IMR-90 (cell line): Measurements from ENCODE around the gene MKRN2OS. TPM values are rescaled to one million over a fixed set of nuclear protein-coding genes. Genes with fewer than 3 reads are reported as not detected.

Experiments
- ATAC-seq: fragments of 200-7000 bp; cut with Tn5 transposase; 2 replicates; pipeline ENCODE4 v1.9.1; 2020; ENCODE audit warnings: low read depth, mild to moderate bottlenecking, moderate library complexity
- BruUV-seq: library from RNA; stranded (reverse); fragments of 400-500 nt; replicated peaks from 2 replicates; lab custom pipeline; 2021; lab: Mats Ljungman, UMichigan
- CTCF ChIA-PET: fragments of 300-600 bp; formaldehyde crosslinking; extraction: SDS; loops from one replicate; lab custom pipeline; 2021; ENCODE audit warnings: antibody characterized with exemption; lab: Yijun Ruan, JAX
- POLR2A ChIA-PET: fragments of 300-600 bp; sonication (Branson Sonifier 250); formaldehyde crosslinking; loops from one replicate; lab custom pipeline; 2022; ENCODE audit warnings: antibody characterized with exemption; ENCODE audit not compliant: unreplicated experiment; lab: Charles Lee
- DNase-seq: peaks from one replicate; pipeline ENCODE4 v3.0.0; 2013
- H2AFZ ChIP-seq: replicated peaks from 2 replicates; pipeline ENCODE3; 2013; ENCODE audit warnings: low read length, mild to moderate bottlenecking; ENCODE audit not compliant: poor library complexity
- H2AK5ac ChIP-seq: 2 replicates; pipeline ENCODE4 v1.6.1; 2013; ENCODE audit warnings: low read depth, low read length, inconsistent platforms
- H2AK9ac ChIP-seq: replicated peaks from 2 replicates; pipeline ENCODE3; 2013; ENCODE audit warnings: mild to moderate bottlenecking, low read depth, low read length, moderate library complexity; ENCODE audit not compliant: poor library complexity
- H2BK120ac ChIP-seq: 2 replicates; pipeline ENCODE4 v1.6.1; 2013; ENCODE audit warnings: low read depth, low read length, inconsistent platforms
- H2BK15ac ChIP-seq: 3 replicates; pipeline ENCODE4 v1.6.1; 2013; ENCODE audit warnings: low read depth, low read length, inconsistent platforms
- H2BK20ac ChIP-seq: 2 replicates; pipeline ENCODE4 v1.6.1; 2013; ENCODE audit warnings: low read depth, mild to moderate bottlenecking, inconsistent platforms, low read length, moderate library complexity
- H2BK5ac ChIP-seq: 2 replicates; pipeline ENCODE4 v1.6.1; 2013; ENCODE audit warnings: mild to moderate bottlenecking, low read depth, low read length, inconsistent platforms; ENCODE audit not compliant: poor library complexity, severe bottlenecking
- H3K14ac ChIP-seq: replicated peaks from 2 replicates; pipeline ENCODE4 v1.6.1; 2013; ENCODE audit warnings: low read depth, low read length, inconsistent platforms
- H3K18ac ChIP-seq: 2 replicates; pipeline ENCODE4 v1.6.1; 2013; ENCODE audit warnings: low read depth, low read length, control low read depth
- H3K23ac ChIP-seq: 2 replicates; pipeline ENCODE4 v1.6.1; 2013; ENCODE audit warnings: low read depth, low read length, inconsistent platforms
- H3K27ac ChIP-seq: 2 replicates; pipeline ENCODE4 v1.5.1; 2013; ENCODE audit warnings: mild to moderate bottlenecking, control low read depth, low read length; ENCODE audit not compliant: insufficient read depth
- H3K27me3 ChIP-seq: 2 replicates; pipeline ENCODE4 v1.6.1; 2013; ENCODE audit warnings: low read length; ENCODE audit not compliant: control insufficient read depth, insufficient read depth
- H3K36me3 ChIP-seq: 2 replicates; pipeline ENCODE4 v1.6.1; 2013; ENCODE audit warnings: low read length, mixed read lengths; ENCODE audit not compliant: control insufficient read depth, insufficient read depth
- H3K4ac ChIP-seq: 2 replicates; pipeline ENCODE4 v1.6.1; 2013; ENCODE audit warnings: low read depth, low read length, inconsistent platforms
- H3K4me1 ChIP-seq: 2 replicates; pipeline ENCODE4 v1.6.1; 2013; ENCODE audit warnings: low read length, mixed read lengths; ENCODE audit not compliant: control insufficient read depth, insufficient read depth
- H3K4me2 ChIP-seq: 2 replicates; pipeline ENCODE4 v1.6.1; 2013; ENCODE audit warnings: low read depth, mild to moderate bottlenecking, control low read depth, low read length, moderate library complexity
- H3K4me3 ChIP-seq: 2 replicates; pipeline ENCODE4 v1.5.1; 2013; ENCODE audit warnings: low read depth, mild to moderate bottlenecking, control low read depth, low read length, moderate library complexity; ENCODE audit not compliant: insufficient read depth
- H3K56ac ChIP-seq: 2 replicates; pipeline ENCODE4 v1.6.1; 2013; ENCODE audit warnings: low read length, inconsistent platforms; ENCODE audit not compliant: insufficient read depth; ENCODE audit errors: extremely low read depth
- H3K79me1 ChIP-seq, 2 experiments: 2 replicates each; pipeline ENCODE4 v1.6.1; 2013; ENCODE audit warnings: low read length in 2 of 2, inconsistent platforms in 1 of 2, low read depth in 1 of 2
- H3K9ac ChIP-seq: 2 replicates; pipeline ENCODE4 v1.6.1; 2013; ENCODE audit warnings: low read depth, low read length, control low read depth
- H3K9me1 ChIP-seq: 2 replicates; pipeline ENCODE4 v1.6.1; 2013; ENCODE audit warnings: low read length, inconsistent platforms; ENCODE audit not compliant: insufficient read depth
- H3K9me3 ChIP-seq: 2 replicates; pipeline ENCODE4 v1.6.1; 2013; ENCODE audit warnings: low read length; ENCODE audit not compliant: control insufficient read depth, insufficient read depth
- H4K20me1 ChIP-seq: 2 replicates; pipeline ENCODE4 v1.6.1; 2013; ENCODE audit warnings: low read length, inconsistent platforms; ENCODE audit not compliant: insufficient read depth
- H4K5ac ChIP-seq: 2 replicates; pipeline ENCODE4 v1.6.1; 2013; ENCODE audit warnings: mild to moderate bottlenecking, low read depth, low read length, control low read depth
- H4K8ac ChIP-seq, 2 experiments: 2 replicates each; pipeline ENCODE4 v1.6.1; 2013; ENCODE audit warnings: low read depth in 2 of 2, low read length in 2 of 2, control low read depth in 1 of 2, inconsistent platforms in 1 of 2
- H4K91ac ChIP-seq: 2 replicates; pipeline ENCODE4 v1.6.1; 2013; ENCODE audit warnings: low read depth, low read length, inconsistent platforms; ENCODE audit not compliant: insufficient read depth
- CHD1 ChIP-seq: IDR thresholded peaks from 2 replicates; pipeline ENCODE4 v1.6.1; 2012; ENCODE audit warnings: low read depth, low read length, improper control_type of control experiment
- NFE2L2 ChIP-seq: fragments of 150-350 bp; IDR thresholded peaks from 2 replicates; pipeline ENCODE4 v1.6.1; 2016; ENCODE audit warnings: low read depth, mild to moderate bottlenecking, low read length
- RFX5 ChIP-seq: IDR thresholded peaks from 2 replicates; pipeline ENCODE4 v1.8.0; 2012; ENCODE audit warnings: low read depth, mild to moderate bottlenecking, low read length, moderate library complexity
- SMC3 ChIP-seq: fragments of 150-350 bp; IDR thresholded peaks from 2 replicates; pipeline ENCODE4 v1.6.1; 2016; ENCODE audit warnings: low read depth, mild to moderate bottlenecking, antibody characterized with exemption, low read length, moderate library complexity
- WGBS, 2 experiments: methylation state at CpG; one replicate each; pipeline versions ENCODE4 v1.1.5 to v1.1.7; 2013; ENCODE audit warnings: missing lambda C conversion rate in 2 of 2; ENCODE audit not compliant: insufficient read length in 1 of 2; ENCODE audit errors: extremely low coverage in 2 of 2; 5-methylcytosine and 5-hydroxymethylcytosine counted together
- dilution Hi-C: fragments of 300-500 bp; cut with HindIII; formaldehyde crosslinking; loops from one replicate; pipeline ENCODE4 v1.14.3; 2018; ENCODE audit warnings: low sequenced_read_pairs; ENCODE audit not compliant: unreplicated experiment
- in situ Hi-C: fragments of 300-500 bp; cut with MboI; formaldehyde crosslinking; loops from 3 replicates; pipeline ENCODE4 v1.14.3; 2019; ENCODE audit warnings: low sequenced_read_pairs, inconsistent platforms, mixed read lengths
- intact Hi-C: fragments of 100-400 bp; cut with micrococcal nuclease; formaldehyde crosslinking; loops from 2 replicates; pipeline ENCODE4 v1.10.0; 2022
- polyA plus RNA-seq, 3 experiments: library from polyadenylated mRNA; depleted of rRNA; stranded (reverse); fragments of >200 nt; gene quantifications; 2 replicates each; pipeline ENCODE4 v1.2.3, GENCODE V29; 2012; ENCODE audit warnings: low replicate concordance in 1 of 3
- total RNA-seq: library from RNA; depleted of rRNA; stranded (reverse); fragments of >200 nt; gene quantifications from 2 replicates; pipeline ENCODE4 v1.2.3, GENCODE V29; 2012

The MKRN2OS gene
- total and polyA plus RNA-seq, 2 of the 4 experiments (the other 2 are of a cell fraction), result not detected

- no peak overlapping the region for H4K91ac ChIP-seq
- no peak overlapping the region for H2BK5ac ChIP-seq
- H3K27me3 ChIP-seq, result no peaks in the 10 kb centered on the region
- no peak overlapping the region for H2AK5ac ChIP-seq
- dilution Hi-C loops, result no loop called here
- H3K23ac ChIP-seq, result no peak overlapping the region
- DNase-seq (no peak), ATAC-seq (no peak)
- H2AK9ac ChIP-seq, result no peak overlapping the region
- H4K20me1 ChIP-seq, result peaks cover 27% of the 10 kb centered on the region
- H2BK15ac ChIP-seq, result no peak overlapping the region
- peaks cover 4% of the 10 kb centered on the region; the same call in 1 of the 2 replicates for H3K4me1 ChIP-seq
- BruUV-seq, result no TSS peak
- intact Hi-C loops, result no loop called here
- H2AFZ ChIP-seq, result no peak overlapping the region
- TF ChIP-seq RFX5, result no peak
- no peak for TF ChIP-seq SMC3
- TF ChIP-seq NFE2L2, result no peak
- TF ChIP-seq CHD1, result no peak
- H3K14ac ChIP-seq, result no peak overlapping the region
- no peak overlapping the region for H3K4ac ChIP-seq
- no peaks in the 10 kb centered on the region for H3K9me3 ChIP-seq
- H3K79me1 ChIP-seq, result peaks cover 33 to 64% of the 10 kb centered on the region in 2 experiments
- ChIA-PET POLR2A (no interaction called here), CTCF (no interaction called here)
- in situ Hi-C loops, result no loop called here
- H3K9ac ChIP-seq, result no peak overlapping the region
- no peak overlapping the region for H3K4me2 ChIP-seq
- no peak overlapping the region for H3K27ac ChIP-seq
- no peak overlapping the region for H4K8ac ChIP-seq
- no peak overlapping the region for H3K18ac ChIP-seq
- no peak overlapping the region for H4K5ac ChIP-seq
- no peak overlapping the region for H2BK120ac ChIP-seq
- peaks cover 54% of the 10 kb centered on the region for H3K36me3 ChIP-seq
- H3K9me1 ChIP-seq, result peaks cover 13% of the 10 kb centered on the region; the same call in 1 of the 2 replicates
- H3K4me3 ChIP-seq, result no peak overlapping the region
- H3K56ac ChIP-seq, result no peak overlapping the region
- WGBS, 2 experiments, result 86% methylated on average over 2 of the region's 6 CpGs; no CpG with 5 or more reads in 1 of the 2 experiments
- no peak overlapping the region for H2BK20ac ChIP-seq
Measured at GRCh38 chr3:12591456-12591855, 46.2 kb upstream of the MKRN2OS start.
